Hematopoietic multipotent progenitor cell (in vitro differentiated cells): ENCODE measurements around the gene NAALADL2. TPM values are rescaled to one million over a fixed set of nuclear protein-coding genes. Genes with fewer than 3 reads are reported as not detected.

Source experiments
- DNase-seq, 3 donors: peaks; one replicate each; pipeline ENCODE4 v3.0.0-alpha.2; 2011 to 2015; ENCODE audit warnings: low read depth in 2 of 3, low spot score in 2 of 3
- total RNA-seq: library from RNA; depleted of rRNA; stranded (reverse); fragments of >200 nt; gene quantifications from one replicate; pipeline ENCODE4 v1.2.3, GENCODE V29; 2012

The NAALADL2 gene
- total RNA-seq, 1 donor = 4.6 TPM

DNA sequence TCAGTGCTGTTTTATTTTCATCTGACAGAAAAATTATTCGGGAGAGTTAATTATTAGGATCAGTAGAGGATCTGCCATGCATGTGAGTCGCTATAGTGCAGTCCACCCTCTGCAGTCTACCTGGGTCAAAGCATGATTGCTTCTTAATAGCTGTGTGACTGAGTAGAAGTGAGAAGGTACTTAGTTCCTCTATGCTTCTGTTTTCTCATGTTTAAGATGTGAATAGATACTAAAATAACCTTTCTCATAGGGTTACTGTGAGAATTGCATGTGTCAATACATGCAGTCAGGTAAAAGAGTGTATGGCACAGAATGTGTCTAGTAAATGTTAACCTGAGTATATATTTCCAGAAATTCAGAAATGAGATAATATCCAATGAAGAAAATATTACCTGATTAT lies 435.7 kb downstream of the NAALADL2 start:
- no peak for DNase-seq

DNA sequence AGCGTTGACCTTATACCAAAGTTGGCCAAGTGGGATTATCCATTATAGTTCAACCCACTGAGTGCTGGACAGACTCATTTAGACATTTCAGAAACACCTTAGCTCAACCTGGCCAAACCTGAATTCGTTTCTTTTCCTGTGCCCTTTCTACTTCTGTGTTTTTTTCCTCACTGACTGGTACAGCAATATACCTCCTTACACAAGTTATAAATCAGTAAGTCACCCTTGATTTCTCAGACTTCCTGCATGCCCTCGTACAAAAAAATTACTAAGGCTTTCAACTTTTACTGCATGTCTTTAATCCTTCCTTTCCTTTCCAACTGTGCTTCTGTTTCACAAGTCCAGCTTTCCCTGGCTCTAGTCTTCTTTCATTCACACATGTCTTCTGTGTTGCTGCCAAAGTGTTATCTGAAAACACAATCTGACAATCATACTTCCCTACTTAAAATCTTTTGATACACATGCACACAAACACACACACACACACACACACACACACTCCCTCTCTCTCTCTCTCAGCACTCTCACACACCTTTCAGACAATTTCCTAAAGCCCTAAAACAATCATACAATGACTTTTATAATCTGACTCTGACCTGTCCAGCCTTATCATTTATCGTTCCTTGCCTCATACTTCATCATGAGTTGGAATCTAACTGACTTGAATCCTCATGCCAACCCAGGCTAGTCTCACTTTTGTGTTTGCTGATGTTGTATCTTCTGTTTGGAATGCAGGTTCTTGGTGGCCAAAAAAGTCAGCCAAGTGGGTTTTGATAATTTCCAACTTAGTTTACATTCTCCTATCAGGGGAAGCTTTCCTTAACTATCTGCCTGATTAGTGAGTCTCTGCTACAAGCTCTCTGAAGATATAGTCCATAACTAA lies 436.4 kb downstream of the NAALADL2 start:
- peak in 1 of 3 donors; percentile 3 for DNase-seq

DNA sequence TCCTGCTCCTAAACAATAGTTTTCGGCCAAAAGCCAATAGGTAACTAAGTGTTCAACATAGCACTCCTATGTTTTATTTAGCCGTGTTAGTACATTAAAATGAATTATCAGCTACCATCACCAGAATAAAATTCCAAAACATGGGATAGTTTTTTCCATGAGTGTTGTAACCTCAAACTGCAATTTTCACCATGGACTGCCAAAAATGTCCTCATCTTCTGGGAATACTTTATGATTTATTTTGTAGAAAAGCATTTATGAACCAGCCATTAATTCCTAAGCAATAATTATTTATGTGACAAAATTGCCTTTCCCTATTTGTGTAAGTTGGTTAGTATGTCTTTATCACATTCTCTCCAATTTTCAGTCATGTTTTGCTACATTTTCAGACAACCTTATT lies 438.1 kb downstream of the NAALADL2 start:
- DNase-seq = no peak

DNA sequence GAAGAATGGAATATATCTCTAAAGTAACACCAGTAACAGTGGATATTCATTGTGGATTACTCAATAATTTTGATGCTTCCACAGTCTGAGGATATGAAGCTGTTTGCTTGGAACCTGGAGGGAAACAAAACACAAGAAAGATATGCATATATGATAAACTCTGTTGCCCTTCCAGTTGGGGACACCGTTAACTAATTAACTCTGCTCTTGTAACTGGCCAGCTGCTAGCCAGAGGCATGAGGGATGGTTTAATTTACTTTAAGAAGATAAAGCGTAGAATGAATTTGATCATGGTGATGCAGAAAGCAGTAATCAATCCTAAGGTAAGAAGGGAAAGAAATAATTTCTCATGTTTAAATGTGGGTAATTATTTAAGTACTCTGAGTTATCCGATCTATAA lies 442.6 kb downstream of the NAALADL2 start:
- no peak for DNase-seq

DNA sequence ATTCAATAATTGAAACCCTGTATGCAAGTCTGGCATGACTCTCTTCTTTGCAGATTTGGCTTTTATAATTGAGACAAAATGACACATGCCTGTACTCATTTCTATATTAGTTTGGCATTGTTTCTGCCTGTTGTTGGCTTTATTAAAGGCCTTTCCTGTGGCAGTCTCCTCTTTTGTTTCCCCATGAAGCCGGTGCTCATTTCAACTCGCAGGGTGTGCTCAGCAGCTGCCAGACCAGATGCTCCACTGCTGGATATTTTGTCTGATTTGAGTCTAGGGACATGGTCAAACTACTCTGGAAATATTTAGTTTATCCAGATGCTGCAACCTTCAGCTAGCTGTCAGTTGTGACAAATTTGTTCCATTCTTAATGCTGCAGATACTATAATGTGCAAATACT lies 445.3 kb downstream of the NAALADL2 start:
- no peak for DNase-seq

DNA sequence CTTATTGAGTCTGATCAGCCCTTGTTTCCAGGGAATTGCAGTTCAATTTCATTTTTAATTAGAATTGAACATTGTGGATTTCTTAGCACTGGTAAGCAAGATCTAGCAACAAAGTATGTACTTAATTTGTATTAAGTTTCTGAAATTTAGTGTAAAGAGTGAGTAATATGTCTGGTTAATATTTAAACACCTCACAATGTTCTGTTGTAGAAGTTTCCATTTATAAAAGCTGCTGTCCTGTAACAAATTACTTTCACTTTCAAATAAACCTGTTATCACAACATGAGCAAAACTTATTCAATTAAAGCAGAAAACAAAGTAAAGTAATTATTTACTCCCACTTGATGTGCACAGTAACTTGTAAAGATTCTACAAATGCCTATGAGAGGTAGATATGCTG lies 448.5 kb downstream of the NAALADL2 start:
- peak in 1 of 3 donors; percentile 1 for DNase-seq

DNA sequence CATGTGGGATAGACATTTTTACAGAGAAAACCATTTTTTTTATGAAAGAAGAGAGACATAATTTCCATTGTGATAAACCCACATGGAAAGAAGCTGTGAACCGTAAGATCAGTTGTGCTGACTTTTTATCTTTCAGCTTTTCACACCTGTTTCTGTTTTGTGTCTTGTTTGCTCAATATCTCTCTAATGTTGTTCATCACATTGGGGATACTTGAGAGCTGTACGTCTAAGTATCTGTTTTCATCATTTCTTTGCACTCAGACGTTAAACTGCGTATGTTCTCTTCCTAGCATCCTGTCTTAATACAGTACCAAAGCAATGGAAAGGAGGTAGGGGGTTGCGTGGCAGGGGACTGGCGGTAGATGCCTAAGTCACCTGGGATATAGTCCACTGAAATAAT lies 449.0 kb downstream of the NAALADL2 start:
- no peak for DNase-seq

DNA sequence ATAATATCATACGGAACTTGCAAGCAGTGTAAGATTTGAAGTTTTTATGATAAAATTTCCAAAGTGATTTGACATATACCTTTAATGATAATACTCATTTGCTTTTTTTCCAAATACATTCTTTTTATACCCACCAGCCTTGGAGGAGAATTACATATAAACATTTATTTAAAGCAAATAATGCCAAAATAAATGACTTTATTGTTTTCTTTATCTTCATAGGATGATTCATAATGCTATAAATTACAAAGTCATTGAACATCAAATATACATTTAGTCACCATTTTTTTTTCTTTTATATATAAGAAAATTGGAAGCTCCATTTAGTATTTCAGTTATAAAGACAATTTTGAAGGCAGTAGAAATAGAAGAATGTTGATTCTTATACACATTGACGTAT lies 450.9 kb downstream of the NAALADL2 start:
- DNase-seq = no peak

DNA sequence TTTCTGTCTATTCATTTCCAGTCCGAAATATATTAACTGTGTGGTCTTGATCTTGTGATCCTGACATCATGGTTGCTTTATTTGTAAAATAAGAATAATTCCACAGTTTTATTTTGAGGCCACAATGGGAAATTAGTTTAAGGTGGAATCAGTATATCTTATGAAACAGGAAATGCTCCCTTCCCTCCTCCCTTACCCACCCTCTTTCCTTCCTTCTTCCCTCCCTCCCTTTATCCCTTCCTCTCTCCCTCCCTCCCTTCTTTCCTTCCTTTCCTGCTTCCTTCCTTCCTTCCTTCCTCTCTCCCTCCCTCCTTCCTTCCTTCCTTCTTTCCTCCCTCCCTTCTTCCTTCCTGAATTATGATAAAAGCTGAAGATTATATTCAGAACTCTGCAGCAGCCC lies 452.3 kb downstream of the NAALADL2 start:
- no peak for DNase-seq

DNA sequence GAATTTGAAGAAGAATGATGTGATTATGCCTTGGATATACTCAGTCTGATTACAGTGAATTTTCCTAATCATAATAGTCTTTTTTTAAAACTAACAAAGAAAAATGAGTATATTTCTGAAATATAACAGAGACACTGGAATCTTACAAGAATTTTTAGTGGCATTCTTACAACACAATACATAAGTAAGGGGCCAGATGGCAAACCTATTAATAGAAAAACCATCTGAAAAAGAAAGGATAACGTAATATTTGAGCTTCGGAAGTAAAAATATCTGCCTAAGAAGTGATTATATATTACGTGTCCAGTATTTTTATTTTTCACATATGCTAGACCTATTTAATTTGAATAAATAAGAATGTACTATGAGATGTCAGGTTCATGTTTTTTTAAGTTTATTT lies 452.8 kb downstream of the NAALADL2 start:
- DNase-seq = no peak

DNA sequence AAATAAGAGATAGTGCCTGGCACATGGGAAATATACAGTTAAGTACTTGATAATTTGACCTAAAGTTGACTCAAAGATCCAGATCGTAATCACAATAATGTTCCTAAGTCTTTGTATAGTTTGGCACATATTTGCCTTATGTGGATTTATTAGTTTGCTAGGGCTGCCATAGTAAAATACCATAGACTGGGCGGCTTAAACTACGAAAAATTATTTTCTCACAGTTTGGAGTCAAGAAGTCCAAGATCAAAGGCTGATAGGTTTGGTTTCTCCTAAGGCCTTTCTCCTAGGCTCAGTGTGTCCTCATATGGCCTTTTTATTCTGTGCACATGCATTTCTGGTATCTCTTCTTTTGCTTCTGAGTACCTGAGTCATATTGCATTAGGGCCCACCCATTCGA lies 453.7 kb downstream of the NAALADL2 start:
- no peak for DNase-seq

DNA sequence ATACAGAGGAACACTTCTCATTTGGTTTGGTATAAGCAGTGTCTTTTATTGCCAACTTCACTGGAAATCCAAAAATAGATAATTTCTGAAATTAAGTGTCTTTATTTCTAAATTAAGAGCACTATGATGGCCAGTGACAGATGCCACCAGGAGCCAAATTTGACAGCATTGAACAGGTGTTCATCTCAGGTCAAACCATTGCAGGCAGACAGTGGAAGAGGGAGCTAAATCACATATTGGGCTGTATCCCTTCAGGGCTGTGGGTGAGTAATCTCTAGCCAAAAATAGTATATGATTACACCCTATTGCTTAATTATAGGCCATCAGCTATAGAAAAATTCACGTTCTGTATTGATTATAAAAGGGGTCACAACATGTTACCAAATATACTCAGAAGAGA lies 457.7 kb downstream of the NAALADL2 start:
- DNase-seq = no peak

DNA sequence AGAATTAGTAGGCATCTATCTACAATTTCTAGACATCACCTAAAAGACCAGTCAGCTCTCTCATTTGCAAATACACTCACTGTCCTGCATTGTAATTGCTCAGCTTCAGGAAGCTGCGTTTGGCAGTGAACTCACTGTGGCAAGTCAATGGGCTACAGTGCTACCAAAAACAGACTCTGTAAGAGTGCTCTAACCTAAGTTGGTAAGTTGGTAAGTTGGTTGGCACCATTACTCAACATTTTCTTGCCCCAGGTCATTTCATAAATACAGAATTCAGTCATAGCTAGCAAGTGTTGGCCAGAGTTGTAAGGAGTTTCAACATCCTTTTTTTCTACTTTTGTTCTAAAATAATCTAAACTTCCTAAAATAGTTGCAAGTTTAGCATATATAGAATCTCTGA lies 466.3 kb downstream of the NAALADL2 start:
- DNase-seq = no peak

DNA sequence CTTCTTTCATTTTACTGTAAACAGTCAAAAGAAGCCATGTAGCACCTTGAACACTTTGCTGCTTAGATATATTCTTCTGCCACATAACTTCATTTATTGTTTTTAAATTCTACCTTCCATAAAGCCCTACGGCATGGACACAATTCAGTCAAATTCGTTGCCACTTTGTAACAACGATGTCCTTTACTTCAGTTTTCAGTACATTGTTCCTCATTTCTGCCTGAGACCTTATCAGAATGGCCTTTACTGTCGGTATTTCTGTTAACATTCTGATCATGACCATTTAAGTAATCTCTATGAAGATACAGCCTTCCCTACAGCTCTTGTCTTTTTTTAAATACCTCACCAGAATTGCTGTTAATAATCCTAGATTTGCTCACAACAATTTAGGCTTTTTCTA lies 466.9 kb downstream of the NAALADL2 start:
- no peak for DNase-seq

DNA sequence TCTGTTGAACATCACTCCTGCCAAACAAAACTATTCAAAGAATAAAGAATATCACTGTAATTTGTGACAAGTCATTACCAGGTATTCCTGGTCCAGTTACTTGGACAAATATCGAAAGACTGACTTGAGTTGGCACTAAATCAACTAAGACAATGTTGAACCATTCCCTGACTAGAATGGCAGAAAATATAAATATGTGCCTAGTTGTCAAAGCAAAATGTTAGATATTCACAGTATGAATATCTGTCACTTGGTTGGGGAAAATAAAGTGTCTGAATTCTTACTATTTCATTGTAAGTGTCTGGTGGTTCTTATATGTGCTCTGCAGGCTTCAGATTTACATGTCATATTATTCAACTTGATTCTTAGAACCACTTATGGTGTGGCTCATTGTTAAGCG lies 470.2 kb downstream of the NAALADL2 start:
- no peak for DNase-seq

DNA sequence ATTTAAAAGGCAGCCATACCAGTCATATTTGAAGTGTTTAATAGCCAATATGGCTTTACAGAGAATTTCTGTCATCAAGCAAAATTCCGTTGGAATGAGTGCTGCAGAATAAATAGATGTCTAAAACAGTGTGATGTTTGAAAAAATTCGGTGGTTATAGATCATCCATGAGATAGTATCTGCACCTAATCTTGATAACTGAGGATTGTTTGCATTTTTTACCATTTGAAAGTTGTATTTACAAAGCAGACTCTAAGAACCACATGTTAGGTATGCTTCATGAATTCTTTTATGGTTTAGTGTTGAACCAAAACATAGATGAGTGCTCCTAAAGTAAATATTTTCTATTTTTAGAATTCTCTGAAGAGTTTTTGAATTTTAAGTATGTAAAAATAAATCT lies 476.1 kb downstream of the NAALADL2 start:
- no peak for DNase-seq

DNA sequence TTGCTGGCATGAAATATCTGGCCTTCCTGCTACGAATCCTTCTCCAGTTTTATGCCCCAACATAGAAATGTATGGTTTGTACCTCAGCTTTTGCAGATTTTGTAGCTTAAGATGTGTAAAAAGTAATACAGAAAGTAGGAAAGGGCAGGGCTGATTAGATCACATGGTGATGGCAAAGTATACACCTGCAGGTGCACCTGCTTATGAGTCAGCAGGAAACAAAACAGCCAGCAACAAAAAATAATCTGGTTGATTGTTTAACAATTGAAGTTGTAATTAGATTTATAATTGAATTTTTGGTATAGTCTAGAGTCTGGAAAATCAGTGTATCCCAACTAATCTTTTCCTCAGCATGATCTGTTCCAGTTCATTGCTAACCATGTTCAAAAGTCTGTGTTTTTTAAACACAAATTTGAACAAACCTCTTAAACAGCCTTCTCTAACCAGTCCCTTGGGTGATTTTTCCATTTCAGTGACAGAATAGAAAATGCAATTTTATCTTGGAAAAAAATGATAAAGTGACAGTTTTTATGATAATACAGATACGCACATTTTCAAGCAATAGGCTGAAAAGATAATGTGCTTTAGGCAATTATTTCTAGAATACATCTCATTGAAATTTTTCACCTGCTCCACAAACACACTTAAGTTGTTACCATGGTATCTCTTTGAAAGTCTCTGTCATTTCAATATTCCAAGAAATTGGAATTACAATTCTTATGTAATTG lies 477.4 kb downstream of the NAALADL2 start:
- DNase-seq = no peak

DNA sequence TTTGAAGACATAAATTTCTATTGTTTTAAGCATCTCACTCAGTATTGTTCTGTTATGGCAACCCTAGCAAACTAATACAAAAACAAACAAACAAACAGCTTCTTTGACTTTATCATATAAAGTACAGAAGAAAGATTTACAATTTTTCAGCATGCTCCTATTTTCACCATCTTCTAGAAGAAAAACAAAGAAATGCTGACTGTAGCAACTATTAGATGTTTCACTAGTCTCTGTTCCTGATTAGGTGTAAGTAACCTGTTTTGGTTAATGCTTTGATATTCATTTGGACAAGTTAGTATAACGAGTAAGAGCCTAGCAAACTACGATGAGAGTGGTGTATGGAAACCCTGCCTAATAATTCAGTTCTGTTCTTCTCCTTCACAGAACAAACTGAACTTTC lies 478.5 kb downstream of the NAALADL2 start:
- no peak for DNase-seq

DNA sequence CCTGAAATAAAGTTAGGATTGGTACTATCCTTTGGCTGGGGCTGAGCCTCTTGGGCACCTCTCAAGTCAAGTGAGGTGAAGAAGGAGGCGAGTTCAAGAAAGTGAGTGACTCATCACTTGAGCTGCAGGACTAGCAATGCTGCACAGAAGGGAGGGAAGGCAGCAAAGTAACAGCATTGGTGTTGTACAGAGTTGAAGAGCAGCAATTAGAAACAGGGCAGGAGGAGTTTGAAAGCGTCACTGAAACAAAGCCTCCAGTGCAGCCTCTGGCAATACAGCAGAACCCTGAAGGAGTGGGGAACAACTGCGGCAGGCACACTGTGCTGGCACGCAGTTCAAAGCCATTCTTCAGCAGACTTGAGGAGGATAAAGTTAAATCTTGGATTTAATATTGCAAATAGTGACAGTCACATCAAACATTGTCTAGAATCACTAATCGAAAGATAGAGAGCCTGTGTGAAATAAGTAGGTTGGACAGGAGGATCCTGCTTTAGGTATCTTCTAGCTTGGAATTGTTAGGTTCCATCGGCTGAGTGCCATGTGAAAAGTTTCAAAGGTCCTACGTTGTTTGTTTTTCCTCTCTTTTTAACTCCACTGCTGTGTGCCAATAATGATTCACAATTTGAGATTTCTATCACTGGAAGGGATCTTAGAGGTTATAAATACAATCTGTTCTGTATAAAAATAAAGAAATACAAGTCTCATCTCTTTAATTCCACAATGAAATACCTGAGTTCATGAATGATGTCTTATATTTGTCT lies 479.8 kb downstream of the NAALADL2 start:
- DNase-seq = no peak

DNA sequence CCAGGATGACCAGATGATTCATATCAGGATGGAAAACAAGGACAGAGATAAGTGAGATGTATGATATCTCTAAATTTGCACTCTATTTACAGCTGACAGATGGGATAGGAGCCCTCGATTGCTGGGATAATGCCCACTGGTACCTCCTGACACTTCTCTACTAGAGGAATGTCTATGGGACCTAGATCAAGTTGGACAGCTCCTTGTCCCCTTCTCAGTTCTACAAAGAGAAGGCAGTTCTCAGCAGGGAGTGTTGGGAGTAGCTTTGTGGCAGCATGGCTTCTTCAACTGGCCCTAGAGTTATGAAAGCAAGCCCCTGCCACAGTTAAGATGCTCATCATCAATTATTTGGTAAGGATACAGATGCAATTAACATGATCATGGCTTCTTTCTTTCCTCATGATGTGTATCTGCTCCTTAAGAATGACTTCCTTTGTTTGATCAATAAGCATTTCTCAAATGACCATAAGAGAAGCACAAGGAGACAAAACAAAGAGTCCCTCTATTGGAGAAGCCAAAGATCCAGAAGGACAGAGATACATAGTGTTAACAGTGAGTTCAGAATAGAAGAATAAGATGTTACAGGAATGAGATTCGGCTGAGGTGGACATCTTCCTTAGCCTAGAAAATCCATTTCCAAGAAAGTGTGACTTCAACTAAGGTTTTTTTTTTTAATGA lies 481.3 kb downstream of the NAALADL2 start:
- DNase-seq = no peak

DNA sequence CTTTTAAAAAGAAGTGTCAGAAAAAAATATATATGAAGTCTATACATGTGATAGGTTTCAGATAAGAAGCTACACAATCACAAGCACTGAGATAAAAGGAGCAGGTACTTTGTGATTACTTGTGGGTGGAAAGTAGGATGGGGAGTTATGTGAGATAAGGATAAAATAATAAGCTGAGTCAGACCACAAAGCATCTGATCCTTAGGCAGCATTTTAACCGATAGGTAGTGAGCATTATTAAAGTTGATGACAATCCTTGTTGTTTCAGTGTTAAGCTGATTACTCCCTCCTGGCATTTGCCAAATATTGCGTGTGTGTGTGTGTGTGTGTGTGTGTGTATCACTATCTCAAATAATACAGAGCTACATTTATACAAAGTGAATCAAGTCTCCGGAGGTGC lies 483.1 kb downstream of the NAALADL2 start:
- DNase-seq = peak in 2 of 3 donors; percentile 9 to 45
